HL-60 (cell line): Measurements from ENCODE around the gene ZNF580.

Source experiments
- DNase-seq, 2 experiments: peaks; one replicate each; pipeline ENCODE4 v3.0.0-alpha.2; 2010 to 2020; ENCODE audit warnings: low read depth in 1 of 2, low spot score in 1 of 2
- H3K27ac ChIP-seq: fragments of 250-450 bp; sonication (Bioruptor Pico); replicated peaks from 2 replicates; pipeline ENCODE4 v1.5.1; 2020; ENCODE audit warnings: mild to moderate bottlenecking, moderate library complexity
- H3K27me3 ChIP-seq: fragments of 250-450 bp; sonication (Bioruptor Pico); 2 replicates; pipeline ENCODE4 v1.5.1; 2021; ENCODE audit warnings: mild to moderate bottlenecking, moderate library complexity; ENCODE audit not compliant: insufficient read depth, poor library complexity, severe bottlenecking
- H3K4me3 ChIP-seq: replicated peaks from 2 replicates; pipeline ENCODE4 v1.5.1; 2011; ENCODE audit warnings: mild to moderate bottlenecking, control low read depth, low read length; ENCODE audit not compliant: insufficient read depth
- CTCF ChIP-seq: IDR thresholded peaks from one replicate; pipeline ENCODE4 v1.5.1; 2011; ENCODE audit warnings: low read length, control low read depth, inconsistent platforms; ENCODE audit not compliant: insufficient read depth
- GABPA ChIP-seq: IDR thresholded peaks from 2 replicates; pipeline ENCODE4 v1.6.1; 2012; ENCODE audit warnings: low read depth
- POLR2AphosphoS5 ChIP-seq: IDR thresholded peaks from 2 replicates; pipeline ENCODE4 v1.6.1; 2012; ENCODE audit warnings: low read depth
- REST ChIP-seq: IDR thresholded peaks from 2 replicates; pipeline ENCODE4 v1.6.1; 2012; ENCODE audit warnings: low read depth; ENCODE audit not compliant: insufficient replicate concordance
- SPI1 ChIP-seq: IDR thresholded peaks from 2 replicates; pipeline ENCODE4 v1.6.1; 2012; ENCODE audit warnings: low read depth, mild to moderate bottlenecking, borderline replicate concordance

The ZNF580 gene

GRCh38 chr19:55667511-55667910 is 26.7 kb downstream of the ZNF580 start:
- Histone ChIP-seq H3K27me3 (no peaks in the 10 kb centered on the region), H3K27ac (no peak overlapping the region), H3K4me3 (no peak overlapping the region)
- TF ChIP-seq GABPA (no peak), CTCF (no peak), REST (no peak)
- no peak for DNase-seq

GRCh38 chr19:55667958-55668357 is 27.2 kb downstream of the ZNF580 start:
- TF ChIP-seq CTCF (no peak), SPI1 (no peak), REST (no peak), GABPA (no peak), POLR2AphosphoS5 (no peak)
- Histone ChIP-seq H3K27me3 (no peaks in the 10 kb centered on the region), H3K27ac (no peak overlapping the region), H3K4me3 (no peak overlapping the region)
- DNase-seq, result no peak

- TF ChIP-seq REST, result no peak
- TF ChIP-seq POLR2AphosphoS5, result no peak
- no peaks in the 10 kb centered on the region for H3K27me3 ChIP-seq
- no peak for DNase-seq
- H3K27ac ChIP-seq, result no peak overlapping the region
- no peak overlapping the region for H3K4me3 ChIP-seq
These were observed 28.0 kb downstream of the ZNF580 start for GRCh38 chr19:55668603-55669348.
